DND-41 (cell line): ENCODE measurements around the gene GPX3.

Experiments
- EZH2 ChIP-seq: IDR thresholded peaks from 3 replicates; pipeline ENCODE4 v1.6.1; 2012; ENCODE audit warnings: borderline replicate concordance, low read depth, mild to moderate bottlenecking, moderate library complexity, low read length, inconsistent platforms; ENCODE audit not compliant: severe bottlenecking
- TF ChIP-seq, protein P1 (sequence below): IDR thresholded peaks from 2 replicates; pipeline ENCODE4 v1.5.1; 2012; ENCODE audit warnings: borderline replicate concordance, low read length, moderate library complexity, mild to moderate bottlenecking; ENCODE audit not compliant: poor library complexity, severe bottlenecking; ENCODE audit errors: extremely low read depth

DNA sequence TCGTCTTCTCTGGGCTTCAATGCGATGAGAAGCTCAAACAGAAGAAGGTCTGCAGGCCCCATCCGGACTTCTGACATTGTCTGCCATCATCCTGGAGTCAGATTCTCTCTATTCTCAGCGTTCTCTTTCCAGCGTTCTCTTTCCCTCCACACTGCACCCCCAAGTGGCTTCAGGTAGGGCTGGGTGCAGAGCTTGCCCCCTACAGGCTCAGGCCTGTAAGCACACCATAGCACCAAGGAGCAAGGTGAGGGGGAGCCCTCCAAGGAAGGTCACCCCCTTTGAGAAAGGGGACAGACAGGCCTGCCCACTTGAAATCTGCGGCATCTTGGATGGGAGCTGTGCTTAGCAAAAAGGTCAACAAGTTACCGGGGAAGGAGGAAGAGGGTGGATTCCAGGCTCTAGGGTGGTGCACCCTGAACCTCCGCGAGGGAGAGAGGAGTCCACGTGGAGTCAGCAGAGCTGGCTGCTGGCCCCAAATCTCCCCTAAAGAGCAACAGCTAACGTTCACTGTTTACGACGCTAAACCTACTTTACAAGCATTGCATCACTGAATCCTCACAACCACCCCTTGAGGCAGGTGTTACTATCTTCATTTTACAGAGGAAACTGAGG, 27.5 kb downstream of the GPX3 start:
- TF ChIP-seq, protein P1, sequence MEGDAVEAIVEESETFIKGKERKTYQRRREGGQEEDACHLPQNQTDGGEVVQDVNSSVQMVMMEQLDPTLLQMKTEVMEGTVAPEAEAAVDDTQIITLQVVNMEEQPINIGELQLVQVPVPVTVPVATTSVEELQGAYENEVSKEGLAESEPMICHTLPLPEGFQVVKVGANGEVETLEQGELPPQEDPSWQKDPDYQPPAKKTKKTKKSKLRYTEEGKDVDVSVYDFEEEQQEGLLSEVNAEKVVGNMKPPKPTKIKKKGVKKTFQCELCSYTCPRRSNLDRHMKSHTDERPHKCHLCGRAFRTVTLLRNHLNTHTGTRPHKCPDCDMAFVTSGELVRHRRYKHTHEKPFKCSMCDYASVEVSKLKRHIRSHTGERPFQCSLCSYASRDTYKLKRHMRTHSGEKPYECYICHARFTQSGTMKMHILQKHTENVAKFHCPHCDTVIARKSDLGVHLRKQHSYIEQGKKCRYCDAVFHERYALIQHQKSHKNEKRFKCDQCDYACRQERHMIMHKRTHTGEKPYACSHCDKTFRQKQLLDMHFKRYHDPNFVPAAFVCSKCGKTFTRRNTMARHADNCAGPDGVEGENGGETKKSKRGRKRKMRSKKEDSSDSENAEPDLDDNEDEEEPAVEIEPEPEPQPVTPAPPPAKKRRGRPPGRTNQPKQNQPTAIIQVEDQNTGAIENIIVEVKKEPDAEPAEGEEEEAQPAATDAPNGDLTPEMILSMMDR: peak; percentile 82
- no peak for TF ChIP-seq EZH2
